Measurements from ENCODE around the gene ROCK2. TPM values are rescaled to one million over a fixed set of nuclear protein-coding genes. Genes with fewer than 3 reads are reported as not detected.

Gene ROCK2
- total RNA-seq, 1 donor from 2014 or later, result 45.4 TPM

DNA sequence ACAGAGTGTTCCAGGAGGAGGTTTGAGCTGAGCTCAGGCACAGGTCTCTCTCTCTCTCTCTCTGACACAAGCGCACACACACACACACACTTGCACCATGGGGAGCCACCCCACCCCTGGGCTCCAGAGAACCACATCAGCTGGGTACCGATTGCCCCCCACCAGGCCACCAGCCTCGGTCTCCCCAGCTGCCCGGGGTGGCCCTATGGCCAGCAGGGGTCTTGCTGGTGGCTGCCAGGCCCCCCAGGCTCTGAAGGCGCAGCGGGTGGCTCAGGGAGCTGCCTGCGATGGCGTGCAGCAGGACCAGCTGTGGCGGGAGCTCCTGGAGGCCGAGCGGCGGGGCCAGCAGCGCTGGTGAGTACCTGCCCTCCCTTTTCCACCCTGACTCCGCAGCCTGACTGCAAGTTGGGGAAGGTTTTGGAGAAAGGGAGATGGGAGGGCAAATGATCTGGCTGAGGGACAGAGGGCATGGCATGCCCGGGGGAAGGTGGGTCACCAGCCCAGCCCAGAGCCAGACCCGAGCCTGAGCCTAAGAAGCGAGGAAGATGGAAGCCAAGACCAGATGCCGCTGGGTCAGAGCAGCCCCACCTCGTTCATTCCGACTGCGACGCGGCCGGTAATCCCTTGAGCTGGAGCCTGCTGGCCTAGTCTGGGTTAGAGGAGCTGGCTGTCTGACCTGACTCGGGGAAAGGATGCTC is 211.0 kb downstream of the ROCK2 start:
- DNase-seq (ENCODE audit: low spot score in 2 of 2, unreplicated experiment in 2 of 2), result no peak
- Mint-ChIP-seq H3K9me3 (no peaks in the 10 kb centered on the region), H3K27ac (peak overlapping the region; percentile 92), H3K4me1 (peaks cover 15% of the 10 kb centered on the region), H3K36me3 (no peaks in the 10 kb centered on the region), H3K4me3 (peak overlapping the region; percentile 81), H3K27me3 (ENCODE audit: low read depth) (peaks cover 17% of the 10 kb centered on the region)
- TF ChIP-seq, protein P1, sequence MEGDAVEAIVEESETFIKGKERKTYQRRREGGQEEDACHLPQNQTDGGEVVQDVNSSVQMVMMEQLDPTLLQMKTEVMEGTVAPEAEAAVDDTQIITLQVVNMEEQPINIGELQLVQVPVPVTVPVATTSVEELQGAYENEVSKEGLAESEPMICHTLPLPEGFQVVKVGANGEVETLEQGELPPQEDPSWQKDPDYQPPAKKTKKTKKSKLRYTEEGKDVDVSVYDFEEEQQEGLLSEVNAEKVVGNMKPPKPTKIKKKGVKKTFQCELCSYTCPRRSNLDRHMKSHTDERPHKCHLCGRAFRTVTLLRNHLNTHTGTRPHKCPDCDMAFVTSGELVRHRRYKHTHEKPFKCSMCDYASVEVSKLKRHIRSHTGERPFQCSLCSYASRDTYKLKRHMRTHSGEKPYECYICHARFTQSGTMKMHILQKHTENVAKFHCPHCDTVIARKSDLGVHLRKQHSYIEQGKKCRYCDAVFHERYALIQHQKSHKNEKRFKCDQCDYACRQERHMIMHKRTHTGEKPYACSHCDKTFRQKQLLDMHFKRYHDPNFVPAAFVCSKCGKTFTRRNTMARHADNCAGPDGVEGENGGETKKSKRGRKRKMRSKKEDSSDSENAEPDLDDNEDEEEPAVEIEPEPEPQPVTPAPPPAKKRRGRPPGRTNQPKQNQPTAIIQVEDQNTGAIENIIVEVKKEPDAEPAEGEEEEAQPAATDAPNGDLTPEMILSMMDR (IDR thresholded peaks at IDR 0.05; ENCODE audit: unreplicated experiment), result no peak

DNA sequence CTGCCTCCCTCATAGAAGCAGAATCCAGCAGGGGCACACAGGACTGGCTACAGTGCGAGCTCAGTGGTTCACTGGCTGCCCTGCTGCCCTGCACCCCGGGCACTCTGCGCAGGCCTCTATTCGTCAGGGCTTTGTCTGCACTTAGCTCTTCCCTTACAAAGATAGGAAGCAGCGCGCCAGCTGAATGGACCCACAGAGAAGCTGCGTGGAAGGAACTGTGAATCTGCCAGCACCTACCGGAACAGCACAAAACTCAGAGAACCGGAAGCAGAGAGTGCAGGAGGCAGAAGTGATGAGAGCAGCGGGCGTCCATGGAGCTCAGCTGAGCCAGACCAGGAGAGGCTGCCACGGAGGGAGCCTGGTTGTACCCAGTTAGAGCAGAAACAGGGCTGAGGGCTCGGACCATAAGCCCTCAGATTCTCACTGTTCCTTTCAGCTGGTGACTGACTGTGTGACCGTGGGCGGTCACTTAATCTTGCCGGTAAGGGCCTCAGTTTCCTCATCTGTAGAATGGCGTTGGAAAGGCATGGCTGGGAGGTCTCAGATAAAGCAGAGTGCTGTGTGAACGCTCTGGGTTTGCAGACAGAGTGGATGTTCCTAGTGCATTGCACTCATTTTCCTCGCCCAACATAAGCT is 212.3 kb downstream of the ROCK2 start:
- TF ChIP-seq, protein P1 (IDR thresholded peaks at IDR 0.05; ENCODE audit: unreplicated experiment), result no peak
- Mint-ChIP-seq H3K27ac (peak overlapping the region; percentile 21), H3K36me3 (no peaks in the 10 kb centered on the region), H3K4me3 (peak overlapping the region; percentile 81), H3K4me1 (peaks cover 15% of the 10 kb centered on the region), H3K9me3 (no peaks in the 10 kb centered on the region), H3K27me3 (ENCODE audit: low read depth) (peaks cover 11% of the 10 kb centered on the region)
- no peak for DNase-seq (ENCODE audit: low spot score in 2 of 2, unreplicated experiment in 2 of 2)

DNA sequence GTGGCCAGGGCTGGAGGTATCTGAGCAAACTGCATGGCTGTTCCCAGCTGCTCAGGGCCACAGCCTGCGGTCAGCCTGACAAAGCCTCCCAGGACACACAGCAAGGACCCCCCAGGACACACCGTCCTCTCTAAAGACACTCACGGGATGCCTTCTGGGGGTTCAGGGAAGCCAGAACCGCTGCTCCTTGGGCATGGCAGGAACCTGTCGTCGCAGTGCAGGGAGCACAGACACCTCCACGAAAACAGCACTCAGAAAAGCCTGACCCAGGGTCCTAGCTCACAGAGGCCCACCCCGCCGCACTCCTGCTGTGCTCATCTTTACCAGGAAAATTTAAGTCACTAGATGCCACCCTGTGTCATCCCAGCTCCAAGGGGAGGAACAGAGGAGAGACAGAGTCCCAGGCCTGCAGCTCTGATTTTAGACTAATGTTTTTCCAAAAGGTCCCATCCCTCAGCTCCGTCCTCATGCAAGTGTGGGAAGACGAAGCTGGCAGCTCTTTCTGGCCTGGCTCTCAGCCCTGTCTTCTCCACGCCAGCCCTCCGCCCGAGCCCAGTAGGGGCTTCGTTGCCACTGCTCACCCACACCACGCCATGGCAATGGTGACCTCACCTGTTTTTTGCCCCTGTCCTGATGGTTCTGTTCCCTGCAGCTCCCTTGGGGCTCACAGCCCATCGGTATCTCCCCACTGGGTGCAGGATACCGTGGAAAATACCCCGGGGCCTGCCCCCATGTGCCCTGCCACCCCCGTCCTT is 213.1 kb downstream of the ROCK2 start:
- TF ChIP-seq, protein P1 (IDR thresholded peaks at IDR 0.05; ENCODE audit: unreplicated experiment), result no peak
- Mint-ChIP-seq H3K9me3 (no peaks in the 10 kb centered on the region), H3K4me3 (no peak overlapping the region), H3K4me1 (peaks cover 15% of the 10 kb centered on the region), H3K36me3 (no peaks in the 10 kb centered on the region), H3K27me3 (ENCODE audit: low read depth) (peaks cover 10% of the 10 kb centered on the region), H3K27ac (no peak overlapping the region)
- no peak for DNase-seq (ENCODE audit: low spot score in 2 of 2, unreplicated experiment in 2 of 2)

Other genes starting within 250 kb of the ROCK2 start
- 6.0 to 7.3 TPM (median 6.3 TPM) in 3 replicates for gene SLC66A3, start 189.2 kb downstream of the ROCK2 start, total RNA-seq
- gene E2F6, start 121.5 kb upstream of the ROCK2 start, total RNA-seq, result 21.7 to 24.3 TPM (median 23.1 TPM) in 3 replicates
- 22.9 to 26.6 TPM (median 26.6 TPM) in 3 replicates for gene GREB1, start 189.4 kb upstream of the ROCK2 start, total RNA-seq

Measured in mesothelial cell of epicardium (in vitro differentiated cells).